ENCODE measurements around the gene SHANK3.

Gene SHANK3

DNA sequence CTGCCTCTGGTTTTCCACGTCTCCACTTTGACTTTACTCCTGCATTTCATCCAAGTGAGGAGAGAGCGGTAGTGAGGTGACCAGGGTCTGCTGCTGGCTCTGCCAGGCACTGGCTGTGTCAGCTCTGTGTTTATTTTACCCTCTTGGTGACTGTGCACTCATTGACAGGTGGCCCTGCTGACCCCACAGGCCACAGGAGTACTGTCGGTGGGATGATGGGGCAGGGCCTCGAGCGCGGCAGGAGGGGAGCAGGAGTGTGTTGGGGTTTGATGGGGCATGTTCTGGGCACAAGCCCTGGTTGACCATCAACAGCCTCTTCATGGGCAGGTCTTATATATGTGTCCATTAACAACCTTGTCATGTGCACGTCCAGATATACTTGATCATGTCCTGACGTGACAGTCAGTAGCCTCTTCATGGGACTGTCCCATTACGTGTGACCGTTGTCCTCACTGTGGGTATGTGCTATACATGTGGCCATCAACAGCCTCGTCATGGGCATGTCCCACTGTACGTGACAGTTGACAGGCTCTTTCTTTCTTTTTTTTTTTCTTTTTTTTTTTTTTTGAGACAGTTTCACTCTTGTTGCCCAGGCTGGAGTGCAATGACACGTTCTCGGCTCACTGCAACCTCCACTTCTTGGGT is 34.0 kb downstream of the SHANK3 start:
- no peak for TF ChIP-seq FOXP2 (optimal IDR thresholded peaks at IDR 0.05; ENCODE audit: borderline replicate concordance, extremely low read depth, extremely low read length, insufficient read depth)

DNA sequence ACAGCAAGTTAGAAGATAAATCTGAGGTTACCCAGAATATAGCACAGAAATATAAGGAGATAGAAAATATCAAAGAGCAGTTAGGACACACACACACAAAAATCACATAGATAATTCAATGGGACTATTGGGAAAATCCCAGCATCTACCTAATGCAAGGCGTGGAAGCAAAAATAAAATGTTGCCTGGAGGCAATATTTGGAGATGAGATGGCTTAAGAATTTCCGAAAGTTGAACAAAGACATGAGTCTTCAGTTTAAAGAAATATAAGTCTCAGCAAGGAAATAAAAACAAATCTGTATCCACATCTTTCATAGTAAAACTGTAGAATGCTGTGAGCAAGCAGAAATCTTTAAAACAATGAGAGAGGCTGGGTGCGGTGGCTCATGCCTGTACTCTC is 35.9 kb downstream of the SHANK3 start:
- TF ChIP-seq POLR2AphosphoS5 (IDR thresholded peaks at IDR 0.05; ENCODE audit: low read depth, low read length) = no peak
- TF ChIP-seq, protein P1, sequence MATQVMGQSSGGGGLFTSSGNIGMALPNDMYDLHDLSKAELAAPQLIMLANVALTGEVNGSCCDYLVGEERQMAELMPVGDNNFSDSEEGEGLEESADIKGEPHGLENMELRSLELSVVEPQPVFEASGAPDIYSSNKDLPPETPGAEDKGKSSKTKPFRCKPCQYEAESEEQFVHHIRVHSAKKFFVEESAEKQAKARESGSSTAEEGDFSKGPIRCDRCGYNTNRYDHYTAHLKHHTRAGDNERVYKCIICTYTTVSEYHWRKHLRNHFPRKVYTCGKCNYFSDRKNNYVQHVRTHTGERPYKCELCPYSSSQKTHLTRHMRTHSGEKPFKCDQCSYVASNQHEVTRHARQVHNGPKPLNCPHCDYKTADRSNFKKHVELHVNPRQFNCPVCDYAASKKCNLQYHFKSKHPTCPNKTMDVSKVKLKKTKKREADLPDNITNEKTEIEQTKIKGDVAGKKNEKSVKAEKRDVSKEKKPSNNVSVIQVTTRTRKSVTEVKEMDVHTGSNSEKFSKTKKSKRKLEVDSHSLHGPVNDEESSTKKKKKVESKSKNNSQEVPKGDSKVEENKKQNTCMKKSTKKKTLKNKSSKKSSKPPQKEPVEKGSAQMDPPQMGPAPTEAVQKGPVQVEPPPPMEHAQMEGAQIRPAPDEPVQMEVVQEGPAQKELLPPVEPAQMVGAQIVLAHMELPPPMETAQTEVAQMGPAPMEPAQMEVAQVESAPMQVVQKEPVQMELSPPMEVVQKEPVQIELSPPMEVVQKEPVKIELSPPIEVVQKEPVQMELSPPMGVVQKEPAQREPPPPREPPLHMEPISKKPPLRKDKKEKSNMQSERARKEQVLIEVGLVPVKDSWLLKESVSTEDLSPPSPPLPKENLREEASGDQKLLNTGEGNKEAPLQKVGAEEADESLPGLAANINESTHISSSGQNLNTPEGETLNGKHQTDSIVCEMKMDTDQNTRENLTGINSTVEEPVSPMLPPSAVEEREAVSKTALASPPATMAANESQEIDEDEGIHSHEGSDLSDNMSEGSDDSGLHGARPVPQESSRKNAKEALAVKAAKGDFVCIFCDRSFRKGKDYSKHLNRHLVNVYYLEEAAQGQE (IDR thresholded peaks at IDR 0.05; ENCODE audit: insufficient read depth in 1 of 2, low read depth in 2 of 2, low read length in 2 of 2) = no peak
- no peak for TF ChIP-seq TAF1 (IDR thresholded peaks at IDR 0.05; ENCODE audit: borderline replicate concordance, insufficient read depth, low read length)
- TF ChIP-seq SIN3A (IDR thresholded peaks at IDR 0.05; ENCODE audit: borderline replicate concordance, insufficient read depth, low read length) = no peak
- TF ChIP-seq FOXP2 (optimal IDR thresholded peaks at IDR 0.05; ENCODE audit: borderline replicate concordance, extremely low read depth, extremely low read length, insufficient read depth) = no peak

DNA sequence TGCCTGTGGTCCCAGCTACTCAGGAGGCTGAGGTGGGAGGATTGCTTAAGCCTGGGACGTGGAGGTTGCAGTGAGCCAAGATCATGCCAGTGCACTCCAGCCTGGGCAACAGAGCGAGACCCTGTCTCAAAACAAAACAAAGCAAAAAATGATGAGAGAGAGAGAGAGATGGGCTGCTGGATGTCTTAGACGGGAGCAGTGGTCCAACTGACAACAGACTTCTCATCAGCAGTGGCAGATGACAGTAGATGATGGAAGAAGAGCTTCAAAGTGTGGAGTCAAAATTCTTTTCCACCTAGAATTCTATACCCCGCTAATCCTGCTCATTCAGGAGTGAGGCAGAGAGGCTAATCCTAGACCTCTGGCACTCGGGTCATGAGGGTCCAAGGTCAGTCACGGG is 36.4 kb downstream of the SHANK3 start:
- TF ChIP-seq, protein P1 (IDR thresholded peaks at IDR 0.05; ENCODE audit: insufficient read depth in 1 of 2, low read depth in 2 of 2, low read length in 2 of 2) = no peak
- TF ChIP-seq FOXP2 (optimal IDR thresholded peaks at IDR 0.05; ENCODE audit: borderline replicate concordance, extremely low read depth, extremely low read length, insufficient read depth) (no peak), TAF1 (IDR thresholded peaks at IDR 0.05; ENCODE audit: borderline replicate concordance, insufficient read depth, low read length) (no peak), SIN3A (IDR thresholded peaks at IDR 0.05; ENCODE audit: borderline replicate concordance, insufficient read depth, low read length) (no peak), POLR2AphosphoS5 (IDR thresholded peaks at IDR 0.05; ENCODE audit: low read depth, low read length) (no peak)

DNA sequence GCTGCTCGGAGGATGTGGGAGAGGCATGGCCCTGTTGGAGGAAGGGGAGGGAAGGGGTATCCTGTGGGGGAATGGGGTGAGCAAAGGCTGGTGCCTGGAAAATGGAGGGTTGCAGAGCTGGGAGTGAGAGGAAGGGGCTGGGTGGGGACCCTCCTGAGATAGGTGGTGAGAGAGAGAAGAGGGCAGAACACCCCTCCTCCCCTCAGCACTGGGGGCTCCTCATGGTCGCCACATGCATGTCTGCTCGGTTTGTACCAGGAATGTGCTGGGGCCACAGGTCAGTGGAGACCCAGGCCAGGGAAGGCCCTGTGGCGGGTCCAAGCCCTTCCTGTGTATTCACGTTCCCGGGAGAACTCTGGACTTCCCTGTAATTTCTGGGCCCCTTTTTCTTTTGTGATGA is 37.6 kb downstream of the SHANK3 start:
- TF ChIP-seq, protein P1 (IDR thresholded peaks at IDR 0.05; ENCODE audit: insufficient read depth in 1 of 2, low read depth in 2 of 2, low read length in 2 of 2) = no peak
- TF ChIP-seq TAF1 (IDR thresholded peaks at IDR 0.05; ENCODE audit: borderline replicate concordance, insufficient read depth, low read length) (no peak), POLR2AphosphoS5 (IDR thresholded peaks at IDR 0.05; ENCODE audit: low read depth, low read length) (no peak), SIN3A (IDR thresholded peaks at IDR 0.05; ENCODE audit: borderline replicate concordance, insufficient read depth, low read length) (no peak), FOXP2 (optimal IDR thresholded peaks at IDR 0.05; ENCODE audit: borderline replicate concordance, extremely low read depth, extremely low read length, insufficient read depth) (no peak)

DNA sequence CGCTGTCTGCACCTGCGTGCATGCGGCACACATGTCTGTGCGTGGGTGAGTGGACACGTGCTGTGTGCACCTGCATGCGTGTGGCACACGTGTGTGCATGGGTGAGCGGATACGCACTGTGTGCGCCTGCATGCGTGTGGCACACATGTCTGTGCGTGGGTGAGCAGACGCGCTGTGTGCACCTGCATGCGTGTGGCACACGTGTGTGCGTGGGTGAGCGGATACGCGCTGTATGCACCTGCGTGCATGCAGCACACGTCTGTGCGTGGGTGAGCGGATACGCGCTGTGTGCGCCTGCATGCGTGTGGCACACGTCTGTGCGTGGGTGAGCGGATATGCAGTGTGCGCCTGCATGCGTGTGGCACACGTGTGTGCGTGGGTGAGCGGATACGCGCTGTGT is 38.3 kb downstream of the SHANK3 start:
- TF ChIP-seq, protein P1 (IDR thresholded peaks at IDR 0.05; ENCODE audit: insufficient read depth in 1 of 2, low read depth in 2 of 2, low read length in 2 of 2) = no peak
- no peak for TF ChIP-seq TAF1 (IDR thresholded peaks at IDR 0.05; ENCODE audit: borderline replicate concordance, insufficient read depth, low read length)
- no peak for TF ChIP-seq POLR2AphosphoS5 (IDR thresholded peaks at IDR 0.05; ENCODE audit: low read depth, low read length)
- TF ChIP-seq FOXP2 (optimal IDR thresholded peaks at IDR 0.05; ENCODE audit: borderline replicate concordance, extremely low read depth, extremely low read length, insufficient read depth) = no peak
- TF ChIP-seq SIN3A (IDR thresholded peaks at IDR 0.05; ENCODE audit: borderline replicate concordance, insufficient read depth, low read length) = no peak
